Measurements from ENCODE around the gene FABP3.
"Not testable (repeated sequence)": the region's sequence is repeated elsewhere in the genome, so short reads cannot be mapped to it uniquely, and the experiment has no call there.

The FABP3 gene

GRCh38 chr1:31390071-31390470, 17.2 kb upstream of the FABP3 start:
- no peak for DNase-seq
- Histone ChIP-seq H2AFZ (ENCODE audit: low read length) (no peak overlapping the region), H3K9ac (ENCODE audit: low read length) (no peak overlapping the region), H3K27me3 (replicated peaks; ENCODE audit: insufficient read depth, low read length) (0 out of 2 replicates have a peak, but pooled peaks cover 4% of the 10 kb centered on the region), H3K4me2 (ENCODE audit: low read depth, low read length) (no peak overlapping the region), H3K9me3 (replicated peaks; ENCODE audit: insufficient read depth, low read length) (no peaks in the 10 kb centered on the region), H3K79me2 (ENCODE audit: low read length) (no peaks in the 10 kb centered on the region), H3K4me1 (ENCODE audit: low read length) (0 out of 2 replicates have a peak, but pooled peaks cover 3% of the 10 kb centered on the region), H4K20me1 (ENCODE audit: insufficient read depth, low read length) (no peaks in the 10 kb centered on the region), H3F3A (ENCODE audit: insufficient read depth, low read length) (peaks cover 9% of the 10 kb centered on the region; the same call in 1 of the 2 replicates), H3K9me2 (replicated peaks; ENCODE audit: insufficient read depth, low read length) (no peaks in the 10 kb centered on the region), H3K36me3 (replicated peaks; ENCODE audit: insufficient read depth, low read length) (no peaks in the 10 kb centered on the region), H3K27ac (ENCODE audit: low read length) (no peak overlapping the region), H3K4me3 (ENCODE audit: low read length) (no peak overlapping the region)
- TF ChIP-seq EZH2 (optimal IDR thresholded peaks at IDR 0.05; ENCODE audit: low read depth, low read length) (no peak), CTCF (IDR thresholded peaks at IDR 0.05; ENCODE audit: low read length) (no peak), EZH2phosphoT487 (IDR thresholded peaks at IDR 0.05; ENCODE audit: low read length) (no peak)

GRCh38 chr1:31389616-31390015, 16.7 kb upstream of the FABP3 start:
- H3K4me1 ChIP-seq (ENCODE audit: low read length), result 0 out of 2 replicates have a peak, but pooled peaks cover 3% of the 10 kb centered on the region
- no peak overlapping the region for H3K27ac ChIP-seq (ENCODE audit: low read length)
- no peak overlapping the region for H3K4me3 ChIP-seq (ENCODE audit: low read length)
- H3F3A ChIP-seq (ENCODE audit: insufficient read depth, low read length), result peaks cover 8% of the 10 kb centered on the region; the same call in 1 of the 2 replicates
- H4K20me1 ChIP-seq (ENCODE audit: insufficient read depth, low read length), result no peaks in the 10 kb centered on the region
- H3K27me3 ChIP-seq (replicated peaks; ENCODE audit: insufficient read depth, low read length), result 0 out of 2 replicates have a peak, but pooled peaks cover 4% of the 10 kb centered on the region
- no peak overlapping the region for H3K4me2 ChIP-seq (ENCODE audit: low read depth, low read length)
- H3K9ac ChIP-seq (ENCODE audit: low read length), result no peak overlapping the region
- no peaks in the 10 kb centered on the region for H3K36me3 ChIP-seq (replicated peaks; ENCODE audit: insufficient read depth, low read length)
- no peaks in the 10 kb centered on the region for H3K79me2 ChIP-seq (ENCODE audit: low read length)
- TF ChIP-seq EZH2phosphoT487 (IDR thresholded peaks at IDR 0.05; ENCODE audit: low read length) (no peak), EZH2 (optimal IDR thresholded peaks at IDR 0.05; ENCODE audit: low read depth, low read length) (no peak), CTCF (IDR thresholded peaks at IDR 0.05; ENCODE audit: low read length) (no peak)
- H2AFZ ChIP-seq (ENCODE audit: low read length), result no peak overlapping the region
- H3K9me2 ChIP-seq (replicated peaks; ENCODE audit: insufficient read depth, low read length), result no peaks in the 10 kb centered on the region
- no peaks in the 10 kb centered on the region for H3K9me3 ChIP-seq (replicated peaks; ENCODE audit: insufficient read depth, low read length)
- DNase-seq, result no peak

- H3K4me1 ChIP-seq (ENCODE audit: low read length), result no peaks in the 10 kb centered on the region
- H4K20me1 ChIP-seq (ENCODE audit: insufficient read depth, low read length), result no peaks in the 10 kb centered on the region
- H3K4me2 ChIP-seq (ENCODE audit: low read depth, low read length), result no peak overlapping the region
- no peak overlapping the region for H3K4me3 ChIP-seq (ENCODE audit: low read length)
- no peak for DNase-seq
- 0 out of 2 replicates have a peak, but pooled peaks cover 4% of the 10 kb centered on the region for H3K27me3 ChIP-seq (replicated peaks; ENCODE audit: insufficient read depth, low read length)
- H3K36me3 ChIP-seq (replicated peaks; ENCODE audit: insufficient read depth, low read length), result no peaks in the 10 kb centered on the region
- TF ChIP-seq CTCF (IDR thresholded peaks at IDR 0.05; ENCODE audit: low read length), result no peak
- H3K9me3 ChIP-seq (replicated peaks; ENCODE audit: insufficient read depth, low read length), result no peaks in the 10 kb centered on the region
- no peak overlapping the region for H3K9ac ChIP-seq (ENCODE audit: low read length)
- no peaks in the 10 kb centered on the region for H3K9me2 ChIP-seq (replicated peaks; ENCODE audit: insufficient read depth, low read length)
- H3K79me2 ChIP-seq (ENCODE audit: low read length), result no peaks in the 10 kb centered on the region
- no peaks in the 10 kb centered on the region for H3F3A ChIP-seq (ENCODE audit: insufficient read depth, low read length)
- no peak overlapping the region for H2AFZ ChIP-seq (ENCODE audit: low read length)
- H3K27ac ChIP-seq (ENCODE audit: low read length), result no peak overlapping the region
These were observed 14.7 kb upstream of the FABP3 start for GRCh38 chr1:31387612-31388011.

GRCh38 chr1:31386576-31387243, 13.8 kb upstream of the FABP3 start:
- H3K4me3 ChIP-seq (ENCODE audit: low read length); H3K4me2 ChIP-seq (ENCODE audit: low read depth, low read length); H3K4me1 ChIP-seq (ENCODE audit: low read length); H2AFZ ChIP-seq (ENCODE audit: low read length); H3K27ac ChIP-seq (ENCODE audit: low read length); H3K9me2 ChIP-seq (replicated peaks; ENCODE audit: insufficient read depth, low read length); H3K36me3 ChIP-seq (replicated peaks; ENCODE audit: insufficient read depth, low read length); DNase-seq; H3K79me2 ChIP-seq (ENCODE audit: low read length); H3K9ac ChIP-seq (ENCODE audit: low read length); H3K27me3 ChIP-seq (replicated peaks; ENCODE audit: insufficient read depth, low read length); H3K9me3 ChIP-seq (replicated peaks; ENCODE audit: insufficient read depth, low read length); H3F3A ChIP-seq (ENCODE audit: insufficient read depth, low read length); H4K20me1 ChIP-seq (ENCODE audit: insufficient read depth, low read length): not testable (repeated sequence)

Measured in MM.1S (cell line).